ENCODE data around the gene PERCC1.
"Not testable (repeated sequence)": the region's sequence is repeated elsewhere in the genome, so short reads cannot be mapped to it uniquely, and the experiment has no call there.

Gene PERCC1

DNA sequence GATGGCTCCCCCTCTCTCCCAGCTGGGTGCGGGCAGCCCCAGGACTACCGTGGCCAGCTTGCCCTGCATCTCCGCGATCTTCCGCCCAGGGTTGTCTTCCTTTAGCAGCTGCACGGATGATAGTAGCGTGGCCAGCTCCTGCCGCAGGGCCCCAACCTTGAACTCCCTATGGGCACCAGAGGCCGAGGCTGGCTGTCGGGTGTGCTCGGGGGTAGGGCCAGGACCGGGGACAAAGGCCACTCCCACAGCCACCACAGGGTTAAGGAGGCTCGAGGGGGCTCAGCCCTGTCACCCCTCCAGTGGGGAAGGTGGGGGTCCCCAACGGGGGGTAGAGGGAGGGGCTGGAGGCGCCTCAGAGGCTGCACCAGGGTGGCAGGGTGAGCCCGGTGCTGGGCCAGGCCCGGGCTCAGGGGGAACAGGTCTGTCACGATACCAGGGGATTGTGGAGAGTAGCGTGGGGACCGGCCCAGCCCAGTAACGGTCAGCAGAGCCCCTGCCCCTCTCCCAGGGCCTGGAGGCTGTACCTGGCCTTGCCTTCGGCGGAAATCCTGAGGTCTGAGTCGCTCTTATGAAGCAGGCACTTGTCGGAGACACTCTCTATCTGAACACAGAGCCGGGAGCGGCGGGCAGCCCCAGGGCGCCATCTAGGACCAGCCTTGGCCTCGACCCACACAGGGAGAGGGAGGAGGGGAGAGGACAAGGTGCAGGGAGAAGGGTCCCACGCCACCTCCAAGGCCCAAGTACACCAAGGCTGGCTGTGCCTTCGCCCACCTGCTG is 5.2 kb downstream of the PERCC1 start:
- no peak for DNase-seq

DNA sequence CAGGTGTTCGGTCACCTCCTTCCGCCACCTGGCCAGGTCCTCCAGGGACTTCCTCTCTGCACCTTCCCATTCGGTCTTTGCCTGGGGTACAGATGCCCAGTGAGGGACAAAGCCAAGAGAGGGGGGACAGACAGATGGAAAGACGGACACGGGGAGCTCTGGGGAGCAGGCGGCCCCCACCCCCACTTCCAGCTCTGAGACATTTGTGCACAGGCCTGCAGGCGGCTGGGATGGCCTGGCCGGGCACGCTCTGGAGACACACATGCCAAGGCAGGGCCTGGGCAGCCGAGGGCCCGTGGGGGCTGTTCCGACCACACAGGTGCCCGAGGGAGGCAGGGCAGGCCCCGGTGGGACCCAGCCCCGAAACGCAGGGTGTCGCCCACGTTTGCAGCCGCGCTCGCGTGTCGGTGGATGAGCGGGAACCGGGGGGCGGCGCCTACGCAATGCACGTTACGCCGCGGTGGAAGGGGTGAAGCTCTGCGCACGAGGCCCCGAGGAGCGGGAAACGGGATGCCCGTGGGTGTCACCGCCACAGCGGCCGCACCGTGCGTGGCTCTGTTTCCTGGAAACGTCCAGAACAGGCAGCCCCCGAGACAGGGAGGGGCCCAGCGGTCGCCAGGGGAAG is 6.0 kb downstream of the PERCC1 start:
- DNase-seq, result no peak

DNA sequence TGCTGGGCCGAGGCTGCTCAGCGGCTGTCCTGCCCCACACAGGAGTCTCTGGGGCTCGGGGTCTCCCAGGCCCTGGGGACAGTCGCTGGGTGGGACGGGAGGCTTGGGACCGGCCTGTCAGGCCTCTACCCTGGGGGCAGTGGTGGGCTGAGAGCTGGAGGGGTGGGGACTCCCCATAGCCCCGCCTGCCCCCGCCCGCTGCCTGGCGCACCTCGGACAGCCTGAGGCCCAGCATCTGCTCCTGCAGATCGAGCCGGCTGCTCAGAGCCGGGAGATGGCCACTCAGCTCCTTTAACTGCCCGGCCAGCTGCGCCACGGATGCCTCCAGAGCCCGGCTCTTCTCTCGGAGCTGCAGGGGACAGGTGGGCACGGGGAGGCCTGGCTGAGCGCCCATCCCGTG is 6.7 kb downstream of the PERCC1 start:
- DNase-seq, result no peak

DNA sequence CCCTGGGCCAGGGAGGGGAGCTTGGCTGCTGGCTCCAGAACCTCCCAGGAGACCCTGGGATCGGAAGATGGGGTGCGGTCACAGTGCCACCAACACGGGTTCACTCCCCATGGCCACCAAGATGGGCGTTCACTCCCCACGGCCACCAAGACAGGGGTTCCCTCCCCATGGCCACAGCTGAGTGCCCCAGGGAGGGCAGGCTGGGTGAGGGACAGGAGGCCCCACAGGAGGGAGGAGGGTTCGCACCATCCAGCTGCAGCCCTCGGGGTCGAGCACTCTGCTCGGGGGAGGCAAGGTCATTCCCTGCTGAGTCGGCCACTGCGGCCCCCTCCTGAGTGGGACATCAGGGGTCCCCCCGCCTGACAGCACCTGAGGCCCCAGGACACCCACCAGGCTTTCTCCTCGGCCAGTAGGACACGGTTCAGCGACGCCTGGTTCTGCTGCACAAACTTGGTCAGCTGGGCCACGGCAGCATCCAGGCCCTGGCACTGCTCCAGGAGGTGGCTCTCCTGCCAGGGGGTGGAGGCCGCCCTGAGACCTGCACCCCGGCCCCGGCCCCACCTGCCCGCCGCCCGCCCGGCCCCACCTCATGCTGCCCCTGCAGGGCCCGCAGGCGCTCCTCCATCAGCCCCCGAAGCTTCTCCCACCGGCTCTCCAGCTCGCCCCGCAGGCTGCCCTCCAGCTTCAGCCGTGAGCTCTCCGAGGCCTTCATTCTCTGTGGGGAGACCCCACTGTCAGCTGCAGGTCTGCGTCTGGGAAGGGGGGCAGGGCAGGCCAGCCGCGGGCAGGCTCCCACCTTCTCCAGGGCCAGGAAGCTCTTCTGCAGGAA is 7.6 kb downstream of the PERCC1 start:
- DNase-seq, result no peak

DNA sequence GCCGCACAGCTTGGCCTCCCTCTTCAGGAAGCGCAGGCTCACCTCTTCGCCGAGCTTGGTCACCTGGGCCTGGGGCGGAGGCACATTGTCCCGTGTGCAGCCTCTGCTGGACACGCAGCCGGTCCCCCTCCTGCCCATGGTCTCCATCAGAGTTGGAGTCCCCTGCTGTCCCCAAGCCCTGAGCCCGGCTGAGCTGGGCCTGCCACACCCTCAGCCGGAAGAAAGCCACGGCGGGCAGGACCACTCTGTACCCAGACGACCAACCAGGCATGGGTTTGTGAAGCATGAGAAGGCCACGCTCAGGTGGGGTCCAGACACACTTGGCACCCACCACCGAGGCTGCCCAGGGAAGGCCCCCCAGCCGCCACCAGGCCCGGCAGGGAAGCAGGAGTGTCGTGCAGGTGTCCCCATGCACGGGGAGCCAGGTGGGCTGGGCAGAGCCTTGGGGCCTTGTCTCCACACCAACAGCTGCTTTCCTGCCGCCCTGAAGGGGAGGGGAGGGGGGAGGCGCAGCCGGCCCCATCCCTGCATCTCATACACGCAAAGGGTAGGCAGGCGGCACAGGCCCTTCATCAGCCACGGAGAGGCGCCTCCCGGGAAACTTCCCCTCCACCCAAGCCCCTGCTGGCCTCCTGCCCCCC is 8.3 kb downstream of the PERCC1 start:
- no peak for DNase-seq

DNA sequence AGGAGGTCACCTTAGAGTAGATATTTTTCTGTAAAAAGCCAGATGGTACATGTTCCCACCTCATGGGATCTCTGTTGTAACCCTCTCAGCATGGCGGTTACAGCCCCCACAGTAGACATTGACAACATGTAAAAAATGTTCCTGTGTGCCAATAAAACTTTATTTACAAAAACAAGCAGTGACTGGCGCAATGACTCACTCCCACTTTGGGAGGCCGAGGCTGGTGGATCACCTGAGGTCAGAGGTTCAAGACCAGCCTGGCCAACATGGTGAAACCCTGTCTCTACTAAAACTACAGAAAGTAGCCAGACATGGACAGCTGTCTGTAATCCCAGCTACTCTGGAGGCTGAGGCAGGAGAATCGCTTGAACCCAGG is 8.8 kb downstream of the PERCC1 start:
- not testable (repeated sequence) for DNase-seq

DNA sequence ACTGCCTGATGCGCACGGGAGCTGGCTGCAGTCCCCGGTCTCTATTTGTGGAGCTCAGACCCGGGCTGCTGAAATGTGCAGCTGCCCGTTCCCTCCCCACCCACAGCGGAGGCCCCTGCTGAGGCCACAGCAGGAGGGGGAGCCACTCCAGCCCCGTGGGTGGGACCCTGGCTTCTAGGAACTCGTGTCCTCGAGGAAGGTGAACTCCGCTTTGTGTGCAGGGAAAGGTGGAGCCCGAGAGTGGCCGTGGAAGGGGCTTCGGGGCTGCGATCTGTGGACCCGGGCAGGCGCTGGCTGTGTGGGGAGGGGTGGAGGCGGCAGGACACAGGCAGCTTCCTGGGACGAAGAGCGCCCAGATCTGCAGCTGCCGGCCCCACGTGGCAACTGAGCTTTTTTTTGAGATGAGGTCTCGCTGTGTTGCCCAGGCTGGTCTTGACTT is 10.5 kb downstream of the PERCC1 start:
- no peak for DNase-seq

DNA sequence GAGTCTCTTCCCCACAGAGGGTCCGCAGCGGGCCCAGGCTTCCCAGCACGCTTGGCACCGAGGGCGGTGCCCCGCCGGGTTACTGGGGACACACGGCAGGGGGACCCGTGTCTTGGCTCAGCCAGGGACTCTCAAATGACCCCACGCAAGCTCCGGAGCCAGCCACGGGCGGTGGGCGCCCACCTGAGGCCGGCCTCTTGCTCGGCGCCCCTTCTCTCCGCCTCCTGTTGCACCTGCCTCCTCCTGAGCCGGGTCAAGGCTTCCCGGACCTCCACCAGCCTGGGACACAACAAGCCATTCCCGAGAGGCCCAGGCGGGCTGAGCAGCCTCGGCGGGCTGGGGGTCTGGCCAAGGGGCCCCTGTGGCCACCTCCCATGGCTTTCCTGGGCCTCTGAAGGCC is 11.8 kb downstream of the PERCC1 start:
- DNase-seq, result no peak

DNA sequence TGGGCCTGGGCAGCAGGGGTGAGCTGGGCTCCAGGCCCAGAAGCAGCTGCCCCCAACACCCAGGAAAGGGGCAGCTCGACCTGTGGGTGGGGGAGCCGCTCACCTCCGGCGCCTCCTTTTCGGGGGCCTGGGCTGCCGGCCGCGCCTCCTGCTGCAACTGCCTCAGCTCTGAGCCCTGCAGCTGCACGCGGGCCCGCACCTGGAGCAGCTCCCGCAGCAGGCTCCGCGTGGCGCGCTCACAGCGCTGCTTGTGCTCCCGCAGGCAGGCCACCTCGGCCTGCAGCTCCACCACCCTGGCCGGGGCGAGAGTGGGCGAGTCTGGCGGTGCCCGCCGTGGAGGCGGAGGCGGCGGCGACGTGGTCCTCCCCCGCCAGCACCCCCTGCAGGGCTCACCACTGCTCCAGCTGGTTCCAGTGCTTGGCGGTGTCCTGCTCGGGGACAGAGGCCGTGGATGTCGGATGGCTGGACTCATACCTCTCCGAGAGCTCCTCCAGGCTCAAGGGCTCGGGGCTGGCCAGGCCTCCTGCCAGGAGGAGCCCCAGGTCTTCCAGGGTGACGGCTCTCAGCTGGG is 12.6 kb downstream of the PERCC1 start:
- DNase-seq, result no peak

DNA sequence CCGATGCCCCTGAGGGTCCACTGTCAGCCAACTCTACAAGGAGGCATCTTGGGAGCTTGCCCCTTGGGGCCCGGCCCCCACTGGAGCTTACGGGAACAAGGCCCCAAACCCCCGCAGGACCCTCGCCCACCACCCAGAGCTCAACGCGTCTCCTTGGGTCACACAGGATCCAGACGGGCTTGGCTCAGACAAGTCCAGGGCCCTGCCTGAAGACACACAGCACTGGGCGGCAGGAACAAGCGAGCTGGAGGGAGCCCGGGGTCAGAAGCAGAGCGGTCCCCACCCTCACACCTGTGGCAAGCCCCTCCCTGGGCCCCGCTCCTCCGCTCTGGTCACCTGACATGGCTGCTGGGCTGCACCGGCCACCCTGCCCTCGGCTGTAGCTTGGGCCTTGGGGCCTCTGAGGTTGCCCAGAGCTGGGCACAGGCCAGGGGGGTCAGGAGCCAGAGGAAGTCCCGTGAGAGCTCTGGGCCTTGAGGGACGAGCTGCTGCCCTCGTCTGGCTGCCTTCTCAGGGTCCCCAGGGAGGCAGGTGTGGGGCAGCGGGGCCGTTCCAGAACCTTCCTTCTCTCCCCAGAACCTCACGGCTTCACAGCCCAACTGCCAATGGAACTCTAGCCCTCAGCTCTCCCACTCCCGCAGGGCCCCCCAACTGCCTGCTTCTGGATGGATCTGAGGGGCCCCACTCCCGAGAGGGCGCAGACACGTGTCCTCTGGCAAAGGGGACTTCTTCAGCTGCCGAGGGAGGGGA is 13.3 kb downstream of the PERCC1 start, which contains the start of gene CCDC154:
Gene CCDC154 (minus strand): TSS at position 577 of the 750 bp plus-strand sequence. CDS start 234 bp downstream, at position 343.
- no peak for DNase-seq

DNA sequence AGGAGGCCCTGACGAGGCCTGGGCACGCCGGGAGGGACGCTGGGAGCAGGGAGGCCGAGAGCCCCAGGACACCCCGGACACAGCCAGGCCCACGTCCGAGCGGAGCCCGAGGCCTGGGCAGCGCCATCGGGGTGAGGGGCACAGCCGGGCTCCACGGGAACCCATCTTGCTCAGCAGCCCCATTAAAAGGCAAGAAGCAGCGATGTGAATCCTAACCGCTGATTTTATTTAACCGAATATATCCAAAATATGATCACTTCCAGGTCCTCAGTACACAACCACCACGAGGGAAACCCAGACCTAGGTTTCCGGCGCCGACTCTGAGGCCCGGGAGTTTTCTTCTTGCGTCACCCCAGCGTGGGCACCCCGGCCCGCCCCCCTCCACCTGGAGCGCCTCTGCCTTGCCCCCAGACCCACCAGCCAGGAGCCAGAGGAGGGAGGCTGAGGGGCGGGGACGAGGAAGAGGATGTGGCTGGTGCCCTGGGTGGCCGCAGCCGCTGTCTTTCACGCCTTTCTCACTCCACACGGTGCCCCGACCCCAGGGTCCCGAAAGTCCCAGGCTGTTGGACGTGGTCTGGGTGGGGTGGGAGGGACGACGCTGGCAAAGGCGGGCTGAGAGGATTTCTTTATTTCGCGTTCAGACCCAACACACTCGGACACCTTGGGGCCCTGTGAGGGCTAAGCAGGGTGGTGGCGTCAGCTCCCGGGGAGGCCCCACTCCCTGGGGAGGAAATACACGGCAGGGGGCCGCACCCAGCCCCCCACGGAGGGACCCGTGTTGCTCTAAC is 14.0 kb downstream of the PERCC1 start:
- DNase-seq, result no peak

DNA sequence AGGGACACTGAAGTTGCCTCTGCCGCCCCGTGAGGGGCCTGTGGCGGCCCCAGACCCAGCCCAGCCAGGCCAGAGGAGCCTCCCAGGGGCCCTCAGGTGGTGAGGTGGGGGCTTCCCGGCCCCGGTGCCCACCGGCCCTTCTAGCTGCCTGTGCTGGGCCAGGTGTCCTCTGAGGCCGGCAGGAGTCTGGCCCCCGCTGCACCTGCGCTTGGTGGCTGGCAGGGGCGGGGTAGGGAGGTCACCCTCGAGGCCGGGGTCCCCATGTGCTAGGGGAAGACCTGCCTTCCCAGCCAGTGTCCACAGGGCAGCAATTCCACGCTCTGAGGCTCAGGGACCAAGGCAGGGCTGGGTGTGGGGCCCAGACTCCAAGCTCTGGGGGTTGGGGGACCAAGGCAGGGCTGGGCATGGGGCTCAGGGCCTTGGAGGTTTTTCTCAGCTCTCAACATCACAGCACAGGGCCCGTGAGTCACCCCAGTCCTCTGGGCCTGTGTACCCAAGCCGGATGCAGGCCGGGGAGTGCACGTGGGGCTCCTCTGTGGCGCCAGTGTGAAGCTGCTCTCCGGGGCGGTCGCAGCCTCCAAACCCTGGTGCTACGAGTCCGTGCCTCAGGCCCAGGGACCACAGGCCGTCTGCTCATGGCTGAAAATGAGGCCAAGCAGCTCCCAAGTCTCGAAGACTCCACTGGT is 14.8 kb downstream of the PERCC1 start:
- DNase-seq, result no peak

DNA sequence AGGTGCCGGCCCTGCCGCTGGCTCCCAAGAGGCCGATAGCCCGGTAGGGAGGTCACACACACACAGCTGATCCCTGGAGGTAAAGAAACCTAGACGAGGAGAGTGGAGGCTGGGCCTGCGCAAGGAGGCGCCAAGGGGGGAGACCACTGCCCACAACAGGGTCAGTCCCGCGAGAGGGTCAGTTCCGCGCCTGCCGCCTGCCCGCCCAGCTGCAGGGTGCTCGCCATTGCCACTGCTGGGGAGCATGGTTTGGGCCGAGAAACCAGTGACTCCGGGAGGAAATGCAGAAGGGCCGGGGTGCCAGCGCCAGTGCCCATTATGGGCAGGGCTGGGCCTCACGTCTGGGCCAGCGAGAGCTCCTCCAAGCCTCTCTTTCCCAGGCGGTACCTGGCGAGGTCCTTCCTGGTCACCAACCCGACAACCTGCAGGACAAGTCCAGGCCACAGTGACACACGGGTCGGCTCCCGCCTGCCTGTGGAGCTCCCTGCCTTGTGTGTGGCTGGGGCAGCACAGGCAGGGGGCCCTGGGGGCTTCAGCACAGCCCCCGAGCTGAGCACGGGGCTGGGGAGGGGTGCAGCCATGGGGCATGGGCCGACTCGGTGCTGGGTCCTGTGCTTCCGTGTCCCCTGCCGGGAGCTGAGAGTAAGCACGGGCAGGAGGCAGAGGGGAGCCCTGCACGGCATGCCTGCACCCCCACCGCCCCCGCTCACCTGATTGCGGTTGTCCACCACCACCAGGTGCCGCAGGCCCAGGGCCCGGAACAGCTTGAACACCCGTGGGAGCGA is 15.6 kb downstream of the PERCC1 start:
- no peak for DNase-seq

DNA sequence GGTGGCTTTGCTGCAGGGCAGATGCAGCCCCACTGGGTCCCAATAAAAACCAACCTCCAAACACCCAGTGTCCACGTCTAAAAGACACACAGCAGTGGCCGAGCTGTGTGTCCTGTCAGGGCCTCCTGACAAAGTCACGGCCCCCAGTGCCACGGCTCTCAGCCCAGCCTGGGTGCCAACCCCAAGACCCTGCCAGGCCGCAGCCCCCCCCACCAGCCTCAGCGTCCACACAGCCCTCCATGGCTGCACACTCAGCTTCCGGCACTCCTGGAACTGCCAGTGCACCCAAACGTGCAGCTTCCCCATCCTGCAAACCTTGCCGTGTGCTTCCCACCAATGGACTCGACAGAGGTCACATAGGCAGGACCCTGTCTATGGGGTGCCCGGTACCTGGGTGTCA is 17.1 kb downstream of the PERCC1 start:
- no peak for DNase-seq

DNA sequence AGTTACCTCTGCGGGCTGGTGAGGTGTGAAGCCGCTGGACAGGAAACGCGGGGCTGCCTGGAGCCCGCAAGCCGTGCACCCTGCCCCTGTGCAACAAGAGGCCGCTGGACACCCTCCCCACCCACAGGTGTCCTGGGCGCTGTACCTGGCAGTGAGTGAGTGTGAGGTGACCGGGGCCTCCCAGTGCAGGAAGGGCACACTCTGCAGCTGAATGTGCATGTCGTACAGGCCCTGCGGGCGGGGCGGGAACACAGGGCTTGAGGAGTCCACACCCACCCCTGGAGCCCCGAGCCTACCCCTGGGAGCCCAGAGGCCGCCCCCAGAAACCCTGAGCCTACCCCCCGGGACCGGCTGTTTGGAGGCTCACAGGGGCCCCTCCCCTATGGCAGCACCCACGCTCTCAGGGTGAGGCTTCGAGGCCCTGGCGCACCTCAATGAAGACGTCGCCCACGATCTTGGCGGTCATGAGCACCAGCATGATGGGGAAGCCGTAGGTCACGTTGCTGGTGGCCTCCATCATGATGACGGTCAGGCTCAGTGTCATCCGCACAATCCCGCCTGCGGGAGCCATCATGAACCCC is 17.7 kb downstream of the PERCC1 start:
- no peak for DNase-seq

DNA sequence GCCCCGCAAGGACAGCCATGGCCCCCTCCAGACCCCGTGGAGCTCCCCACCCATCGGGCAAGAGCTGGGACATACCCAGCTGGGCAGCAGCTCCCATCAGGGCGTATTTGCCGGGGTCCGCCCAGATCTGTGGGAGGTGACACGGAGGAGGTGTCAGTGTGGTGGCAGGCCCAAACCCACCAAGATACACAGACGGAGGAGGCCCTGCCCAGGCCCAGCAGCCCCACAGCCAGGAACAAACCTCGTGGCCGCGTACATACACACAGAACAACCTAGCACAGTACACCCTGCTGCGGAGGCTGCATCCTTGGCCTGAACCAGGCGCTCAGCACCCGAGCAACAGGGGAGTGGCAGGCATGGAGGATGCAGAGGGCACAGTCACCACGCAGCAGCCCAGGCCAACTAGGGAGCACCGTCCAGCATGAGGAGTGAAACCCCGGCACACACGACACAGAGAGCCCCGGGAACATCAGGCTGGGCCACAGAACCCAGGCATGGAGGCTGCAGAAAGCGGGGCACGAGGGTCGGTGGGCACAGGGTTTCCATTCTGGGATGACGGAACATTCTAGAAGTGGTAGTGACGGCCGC is 18.4 kb downstream of the PERCC1 start:
- no peak for DNase-seq

DNA sequence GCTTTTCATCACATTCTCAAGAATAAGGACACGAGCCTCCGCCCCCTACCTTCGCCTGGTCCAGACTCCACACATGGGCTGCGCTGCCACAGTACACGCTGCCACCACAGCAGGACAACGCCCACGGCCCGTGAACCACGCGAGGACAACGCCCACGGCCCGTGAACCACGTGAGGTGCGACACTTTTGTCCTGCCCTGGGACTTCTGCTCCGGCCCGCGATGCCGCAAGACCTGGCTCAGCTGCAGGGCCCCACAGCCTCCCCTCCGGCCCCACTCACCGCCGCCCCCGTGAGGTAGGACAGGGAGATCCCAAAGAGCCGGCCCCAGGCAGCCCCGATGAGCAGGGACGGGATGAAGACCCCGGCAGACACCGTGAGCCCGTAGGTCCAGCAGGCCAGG is 19.3 kb downstream of the PERCC1 start:
- DNase-seq, result no peak

DNA sequence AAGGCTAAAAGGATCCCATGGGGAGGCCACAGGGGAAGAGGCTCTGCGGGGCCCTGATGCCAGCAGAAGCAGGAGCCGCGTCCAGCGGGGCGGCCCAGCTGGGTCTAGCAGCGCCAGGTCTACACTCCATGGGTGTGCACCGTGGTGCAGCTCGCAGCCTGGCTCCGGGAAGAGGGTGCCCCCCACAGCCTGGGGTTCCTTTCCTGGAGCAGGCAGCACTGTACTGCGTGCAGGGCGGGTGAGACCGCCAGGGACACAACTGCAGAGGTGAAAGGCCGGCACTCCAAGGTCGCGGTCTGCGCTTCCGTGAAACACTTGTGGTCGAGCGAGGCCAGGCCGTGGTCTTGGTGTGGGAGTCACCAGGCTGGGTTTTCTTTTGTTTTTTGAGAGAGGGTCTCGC is 20.0 kb downstream of the PERCC1 start:
- no peak for DNase-seq

Data from T-helper 1 cell (primary cell).